CD4-positive, alpha-beta memory T cell (primary cell): ENCODE data around the gene ERC2. TPM values are rescaled to one million over a fixed set of nuclear protein-coding genes. Genes with fewer than 3 reads are reported as not detected.
"Not testable (repeated sequence)": the region's sequence is repeated elsewhere in the genome, so short reads cannot be mapped to it uniquely, and the experiment has no call there.

Experiments
- CTCF ChIA-PET: fragments of 350-600 bp; sonication (Branson Sonifier 250); formaldehyde crosslinking; loops from one replicate; lab custom pipeline; 2021; ENCODE audit warnings: inconsistent platforms; ENCODE audit not compliant: partially characterized antibody; lab: Charles Lee
- POLR2A ChIA-PET: fragments of 350-600 bp; sonication (Branson Sonifier 250); formaldehyde crosslinking; loops from one replicate; lab custom pipeline; 2021; ENCODE audit not compliant: partially characterized antibody; lab: Charles Lee
- DNase-seq, 5 donors: peaks; one replicate each; pipeline versions ENCODE4 v3.0.0 to v3.0.0-alpha.2; 2020 to 2022; ENCODE audit warnings: mixed read lengths in 1 of 5
- H3K27ac ChIP-seq: one replicate; pipeline ENCODE4 v1.7.0; 2013; ENCODE audit warnings: low read depth, low read length
- H3K27me3 ChIP-seq: 2 replicates; pipeline ENCODE4 v1.7.0; 2013; ENCODE audit warnings: mild to moderate bottlenecking, low read length, moderate library complexity; ENCODE audit not compliant: insufficient read depth
- H3K36me3 ChIP-seq: 2 replicates; pipeline ENCODE4 v1.7.0; 2013; ENCODE audit warnings: mild to moderate bottlenecking, low read length, moderate library complexity; ENCODE audit not compliant: insufficient read depth
- H3K4me1 ChIP-seq: 2 replicates; pipeline ENCODE4 v1.7.0; 2013; ENCODE audit warnings: mild to moderate bottlenecking, low read length, moderate library complexity; ENCODE audit not compliant: insufficient read depth
- H3K4me3 ChIP-seq, 2 donors: one replicate each; pipeline ENCODE4 v1.7.0; 2013; ENCODE audit warnings: low read length in 2 of 2, mild to moderate bottlenecking in 1 of 2
- H3K9me3 ChIP-seq, 2 donors: one replicate each; pipeline ENCODE4 v1.7.0; 2013; ENCODE audit warnings: low read length in 2 of 2, control low read depth in 1 of 2; ENCODE audit not compliant: control insufficient read depth in 1 of 2
- H3K27ac Mint-ChIP-seq, 7 donors: one replicate each; pipeline ENCODE4 v1.8.0; 2020 to 2021; ENCODE audit warnings: mixed read lengths in 7 of 7, mild to moderate bottlenecking in 6 of 7, inconsistent platforms in 3 of 7, moderate library complexity in 3 of 7
- H3K27me3 Mint-ChIP-seq, 2 donors: one replicate each; pipeline ENCODE4 v1.8.0; 2020 to 2021; ENCODE audit warnings: mixed read lengths in 2 of 2
- H3K36me3 Mint-ChIP-seq, 2 donors: one replicate each; pipeline ENCODE4 v1.8.0; 2020 to 2021; ENCODE audit warnings: mixed read lengths in 2 of 2, inconsistent platforms in 1 of 2, mild to moderate bottlenecking in 1 of 2
- H3K4me1 Mint-ChIP-seq, 4 donors: one replicate each; pipeline ENCODE4 v1.8.0; 2020 to 2021; ENCODE audit warnings: mixed read lengths in 4 of 4, mild to moderate bottlenecking in 1 of 4
- H3K4me3 Mint-ChIP-seq, 8 donors: one replicate each; pipeline ENCODE4 v1.8.0; 2020 to 2021; ENCODE audit warnings: mixed read lengths in 8 of 8, mild to moderate bottlenecking in 7 of 8, moderate library complexity in 6 of 8, inconsistent platforms in 3 of 8
- H3K9me3 Mint-ChIP-seq, 8 donors: one replicate each; pipeline ENCODE4 v1.8.0; 2020 to 2021; ENCODE audit warnings: mixed read lengths in 8 of 8, mild to moderate bottlenecking in 5 of 8, inconsistent platforms in 3 of 8, moderate library complexity in 1 of 8
- intact Hi-C: fragments of 100-400 bp; cut with micrococcal nuclease; formaldehyde crosslinking; loops from one replicate; pipeline ENCODE4 v1.15.1; 2023
- polyA plus RNA-seq, 2 donors: library from polyadenylated mRNA; unstranded; fragments of 300-500 nt; fragmentation: Illumina TruSeq; gene quantifications; one replicate each; pipeline ENCODE4 v1.2.3, GENCODE V29; 2021
- total RNA-seq, 2 experiments: library from RNA; stranded (reverse); gene quantifications; one replicate each; pipeline ENCODE4 v1.2.3, GENCODE V29; 2021

ERC2 gene
- total and polyA plus RNA-seq, 4 experiments from 2014 or later, result not detected

GRCh38 chr3:56048331-56048730 lies 419.9 kb downstream of the ERC2 start:
- ChIA-PET CTCF (no interaction called here), POLR2A (no interaction called here)
- Histone ChIP-seq H3K27ac (no peak overlapping the region), H3K4me1 (no peaks in the 10 kb centered on the region), H3K9me3 (no peaks in the 10 kb centered on the region), H3K27me3 (no peaks in the 10 kb centered on the region), H3K36me3 (no peaks in the 10 kb centered on the region), H3K4me3 (no peak overlapping the region)
- no peaks in the 10 kb centered on the region for H3K4me1 Mint-ChIP-seq
- no peaks in the 10 kb centered on the region for H3K36me3 Mint-ChIP-seq
- no peak overlapping the region for H3K4me3 Mint-ChIP-seq
- intact Hi-C loops, result no loop called here
- H3K27me3 Mint-ChIP-seq, result peaks cover 0 to 2% of the 10 kb centered on the region in 2 donors
- no peak overlapping the region for H3K27ac Mint-ChIP-seq
- DNase-seq, result no peak
- H3K9me3 Mint-ChIP-seq, result peaks cover 0 to 2% (median 0%) of the 10 kb centered on the region in 8 donors

- peaks cover 0 to 14% (median 5%) of the 10 kb centered on the region in 8 donors for H3K9me3 Mint-ChIP-seq
- intact Hi-C loops, result no loop called here
Observed at GRCh38 chr3:56042326-56042951, 425.8 kb downstream of the ERC2 start.

GRCh38 chr3:56025326-56025725 lies 442.9 kb downstream of the ERC2 start:
- CTCF ChIA-PET, result no interaction called here
- intact Hi-C loops, result no loop called here
- no peaks in the 10 kb centered on the region for H3K36me3 Mint-ChIP-seq
- no peaks in the 10 kb centered on the region for H3K4me1 ChIP-seq
- H3K4me3 ChIP-seq, result no peak overlapping the region
- no peaks in the 10 kb centered on the region for H3K27me3 Mint-ChIP-seq
- H3K9me3 ChIP-seq, result no peaks in the 10 kb centered on the region
- POLR2A ChIA-PET, result no interaction called here
- H3K27ac ChIP-seq, result no peak overlapping the region
- H3K36me3 ChIP-seq, result no peaks in the 10 kb centered on the region
- H3K4me3 Mint-ChIP-seq, result no peak overlapping the region
- no peak for DNase-seq
- H3K9me3 Mint-ChIP-seq, result peaks cover 0 to 4% (median under 1%) of the 10 kb centered on the region in 8 donors
- H3K4me1 Mint-ChIP-seq, result no peaks in the 10 kb centered on the region
- no peak overlapping the region for H3K27ac Mint-ChIP-seq
- H3K27me3 ChIP-seq, result no peaks in the 10 kb centered on the region

More at GRCh38 chr3:56042326-56042951, 425.8 kb downstream of the ERC2 start:
- H3K36me3 ChIP-seq, result no peaks in the 10 kb centered on the region
- no peak for DNase-seq
- no peaks in the 10 kb centered on the region for H3K27me3 ChIP-seq
- no peaks in the 10 kb centered on the region for H3K9me3 ChIP-seq
- no peaks in the 10 kb centered on the region for H3K4me1 Mint-ChIP-seq
- POLR2A ChIA-PET, result no interaction called here
- CTCF ChIA-PET, result no interaction called here
- H3K27me3 Mint-ChIP-seq, result no peaks in the 10 kb centered on the region
- H3K36me3 Mint-ChIP-seq, result no peaks in the 10 kb centered on the region
- no peak overlapping the region for H3K27ac ChIP-seq
- H3K4me3 Mint-ChIP-seq, result no peak overlapping the region
- H3K4me1 ChIP-seq, result no peaks in the 10 kb centered on the region
- no peak overlapping the region for H3K27ac Mint-ChIP-seq
- no peak overlapping the region for H3K4me3 ChIP-seq

- ChIA-PET POLR2A (no interaction called here), CTCF (no interaction called here)
- Mint-ChIP-seq H3K27ac (no peak overlapping the region), H3K9me3 (peaks cover 0 to 4% (median under 1%) of the 10 kb centered on the region in 8 donors), H3K27me3 (no peaks in the 10 kb centered on the region), H3K4me3 (no peak overlapping the region), H3K36me3 (no peaks in the 10 kb centered on the region), H3K4me1 (no peaks in the 10 kb centered on the region)
- Histone ChIP-seq H3K36me3 (no peaks in the 10 kb centered on the region), H3K27me3 (no peaks in the 10 kb centered on the region), H3K9me3 (no peaks in the 10 kb centered on the region), H3K4me3 (no peak overlapping the region), H3K27ac (no peak overlapping the region), H3K4me1 (no peaks in the 10 kb centered on the region)
- intact Hi-C loops, result no loop called here
- no peak for DNase-seq
Observed at GRCh38 chr3:56023546-56023945, 444.7 kb downstream of the ERC2 start.

GRCh38 chr3:56022619-56023018 lies 445.6 kb downstream of the ERC2 start:
- no peaks in the 10 kb centered on the region for H3K4me1 Mint-ChIP-seq
- peaks cover 0 to 1% of the 10 kb centered on the region in 2 donors for H3K27me3 Mint-ChIP-seq
- Histone ChIP-seq H3K27ac (no peak overlapping the region), H3K27me3 (no peaks in the 10 kb centered on the region), H3K36me3 (no peaks in the 10 kb centered on the region), H3K4me3 (no peak overlapping the region), H3K4me1 (no peaks in the 10 kb centered on the region), H3K9me3 (no peaks in the 10 kb centered on the region)
- intact Hi-C loops, result no loop called here
- CTCF ChIA-PET, result no interaction called here
- no peak overlapping the region for H3K27ac Mint-ChIP-seq
- DNase-seq, result no peak
- POLR2A ChIA-PET, result no interaction called here
- no peaks in the 10 kb centered on the region for H3K36me3 Mint-ChIP-seq
- H3K9me3 Mint-ChIP-seq, result peaks cover 0 to 4% (median under 1%) of the 10 kb centered on the region in 8 donors
- no peak overlapping the region for H3K4me3 Mint-ChIP-seq

- Histone ChIP-seq H3K9me3 (no peaks in the 10 kb centered on the region), H3K36me3 (no peaks in the 10 kb centered on the region), H3K27me3 (no peaks in the 10 kb centered on the region), H3K27ac (no peak overlapping the region), H3K4me1 (no peaks in the 10 kb centered on the region), H3K4me3 (no peak overlapping the region)
- ChIA-PET CTCF (no interaction called here), POLR2A (no interaction called here)
- no peak overlapping the region for H3K4me3 Mint-ChIP-seq
- intact Hi-C loops, result no loop called here
- DNase-seq, result no peak
- peaks cover 0 to 7% (median 4%) of the 10 kb centered on the region in 8 donors for H3K9me3 Mint-ChIP-seq
- no peaks in the 10 kb centered on the region for H3K4me1 Mint-ChIP-seq
- H3K27ac Mint-ChIP-seq, result no peak overlapping the region
- peaks cover 1 to 4% of the 10 kb centered on the region in 2 donors for H3K27me3 Mint-ChIP-seq
- no peaks in the 10 kb centered on the region for H3K36me3 Mint-ChIP-seq
Observed at GRCh38 chr3:56019490-56020146, 448.6 kb downstream of the ERC2 start.

- H3K9me3 Mint-ChIP-seq, H3K4me1 ChIP-seq, intact Hi-C loops, DNase-seq, H3K4me3 ChIP-seq, H3K4me3 Mint-ChIP-seq, H3K36me3 Mint-ChIP-seq, H3K27me3 Mint-ChIP-seq, POLR2A ChIA-PET, H3K36me3 ChIP-seq, H3K27ac ChIP-seq, H3K9me3 ChIP-seq, H3K27me3 ChIP-seq, H3K4me1 Mint-ChIP-seq: not testable (repeated sequence)
- CTCF ChIA-PET, result interaction anchor here (0.8 kb wide), 1 partner anchor 11 kb away, joined by 3 read pairs; no protein-coding TSS in a partner anchor
- H3K27ac Mint-ChIP-seq, result peak overlapping the region in 1 of 7 donors; percentile 13
Observed at GRCh38 chr3:56015374-56015773, 452.9 kb downstream of the ERC2 start.
